Measurements from ENCODE around the gene PYCR2.

- TF ChIP-seq, protein P1, sequence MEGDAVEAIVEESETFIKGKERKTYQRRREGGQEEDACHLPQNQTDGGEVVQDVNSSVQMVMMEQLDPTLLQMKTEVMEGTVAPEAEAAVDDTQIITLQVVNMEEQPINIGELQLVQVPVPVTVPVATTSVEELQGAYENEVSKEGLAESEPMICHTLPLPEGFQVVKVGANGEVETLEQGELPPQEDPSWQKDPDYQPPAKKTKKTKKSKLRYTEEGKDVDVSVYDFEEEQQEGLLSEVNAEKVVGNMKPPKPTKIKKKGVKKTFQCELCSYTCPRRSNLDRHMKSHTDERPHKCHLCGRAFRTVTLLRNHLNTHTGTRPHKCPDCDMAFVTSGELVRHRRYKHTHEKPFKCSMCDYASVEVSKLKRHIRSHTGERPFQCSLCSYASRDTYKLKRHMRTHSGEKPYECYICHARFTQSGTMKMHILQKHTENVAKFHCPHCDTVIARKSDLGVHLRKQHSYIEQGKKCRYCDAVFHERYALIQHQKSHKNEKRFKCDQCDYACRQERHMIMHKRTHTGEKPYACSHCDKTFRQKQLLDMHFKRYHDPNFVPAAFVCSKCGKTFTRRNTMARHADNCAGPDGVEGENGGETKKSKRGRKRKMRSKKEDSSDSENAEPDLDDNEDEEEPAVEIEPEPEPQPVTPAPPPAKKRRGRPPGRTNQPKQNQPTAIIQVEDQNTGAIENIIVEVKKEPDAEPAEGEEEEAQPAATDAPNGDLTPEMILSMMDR (IDR thresholded peaks at IDR 0.05) = no peak
- no peak for TF ChIP-seq POLR2A (IDR thresholded peaks at IDR 0.05)
These were observed 27.0 kb downstream of the PYCR2 start for GRCh38 chr1:225896937-225897549.
